ENCODE measurements around the gene TRPM1. TPM values are rescaled to one million over a fixed set of nuclear protein-coding genes. Genes with fewer than 3 reads are reported as not detected.

The TRPM1 gene
- total RNA-seq, 1 donor from 2014 or later, result 0.10 TPM

GRCh38 chr15:30985081-30985531 lies 116.4 kb downstream of the TRPM1 start:
- ATAC-seq, result peak; percentile 30
- DNase-seq (ENCODE audit: low spot score), result no peak

- ATAC-seq (no peak), DNase-seq (ENCODE audit: low spot score) (no peak)
Measured at GRCh38 chr15:30984542-30984941, 117.0 kb downstream of the TRPM1 start.

GRCh38 chr15:30984118-30984517 lies 117.4 kb downstream of the TRPM1 start:
- DNase-seq (ENCODE audit: low spot score) (no peak), ATAC-seq (no peak)

- no peak for DNase-seq (ENCODE audit: low spot score)
Measured at GRCh38 chr15:30979457-30979856, 122.1 kb downstream of the TRPM1 start.

GRCh38 chr15:30978328-30978727 lies 123.2 kb downstream of the TRPM1 start:
- ATAC-seq, result no peak
- no peak for DNase-seq (ENCODE audit: low spot score)

More at GRCh38 chr15:30979457-30979856, 122.1 kb downstream of the TRPM1 start:
- ATAC-seq, result peak; percentile 18

GRCh38 chr15:30974112-30974511 lies 127.4 kb downstream of the TRPM1 start:
- DNase-seq (ENCODE audit: low spot score) (no peak), ATAC-seq (no peak)

GRCh38 chr15:30973379-30973778 lies 128.1 kb downstream of the TRPM1 start:
- DNase-seq (ENCODE audit: low spot score), result no peak
- ATAC-seq, result no peak

- ATAC-seq (no peak), DNase-seq (ENCODE audit: low spot score) (no peak)
Measured at GRCh38 chr15:30969724-30970123, 131.8 kb downstream of the TRPM1 start.

- DNase-seq (ENCODE audit: low spot score) (no peak), ATAC-seq (no peak)
Measured at GRCh38 chr15:30963681-30964080, 137.8 kb downstream of the TRPM1 start.

- no peak for ATAC-seq
- DNase-seq (ENCODE audit: low spot score), result no peak
Measured at GRCh38 chr15:30962659-30963058, 138.9 kb downstream of the TRPM1 start.

- no peak for DNase-seq (ENCODE audit: low spot score)
- peak; percentile 40 for ATAC-seq
Measured at GRCh38 chr15:30962079-30962478, 139.4 kb downstream of the TRPM1 start.

- DNase-seq (ENCODE audit: low spot score), result no peak
- no peak for ATAC-seq
Measured at GRCh38 chr15:30958219-30958618, 143.3 kb downstream of the TRPM1 start.

GRCh38 chr15:30956216-30957124 lies 145.1 kb downstream of the TRPM1 start:
- ATAC-seq, result peak; percentile 35
- no peak for DNase-seq (ENCODE audit: low spot score)

GRCh38 chr15:30954674-30955073 lies 146.9 kb downstream of the TRPM1 start:
- ATAC-seq, result no peak
- no peak for DNase-seq (ENCODE audit: low spot score)

- ATAC-seq (peak; percentile 37), DNase-seq (ENCODE audit: low spot score) (no peak)
Measured at GRCh38 chr15:30953731-30954378, 147.7 kb downstream of the TRPM1 start.

- DNase-seq (ENCODE audit: low spot score), result no peak
Measured at GRCh38 chr15:30953183-30953582, 148.3 kb downstream of the TRPM1 start.

More at GRCh38 chr15:30953183-30953582, 148.3 kb downstream of the TRPM1 start:
- no peak for ATAC-seq

Other genes starting within 250 kb of the TRPM1 start
- gene FAN1, start 197.8 kb downstream of the TRPM1 start, total RNA-seq, result 14.2 TPM
- 26.6 TPM for gene MTMR10, start 110.1 kb downstream of the TRPM1 start, total RNA-seq
- gene KLF13, start 225.1 kb upstream of the TRPM1 start, total RNA-seq, result 91.9 TPM

Measured in left lobe of liver (tissue), 2 donors.